HG02571 (cell line): ENCODE data around the gene SYNGAP1.
A peak's percentile ranks its signal among the peaks of the same experiment; 100 is the strongest.
"Not testable (repeated sequence)": the region's sequence is repeated elsewhere in the genome, so short reads cannot be mapped to it uniquely, and the experiment has no call there.

ENCODE experiments used
- ATAC-seq: cut with Tn5 transposase; IDR thresholded peaks from one replicate; pipeline ENCODE4 v1.9.1; 2021; ENCODE audit warnings: mild to moderate bottlenecking, moderate library complexity; ENCODE audit not compliant: unreplicated experiment

Gene SYNGAP1

DNA sequence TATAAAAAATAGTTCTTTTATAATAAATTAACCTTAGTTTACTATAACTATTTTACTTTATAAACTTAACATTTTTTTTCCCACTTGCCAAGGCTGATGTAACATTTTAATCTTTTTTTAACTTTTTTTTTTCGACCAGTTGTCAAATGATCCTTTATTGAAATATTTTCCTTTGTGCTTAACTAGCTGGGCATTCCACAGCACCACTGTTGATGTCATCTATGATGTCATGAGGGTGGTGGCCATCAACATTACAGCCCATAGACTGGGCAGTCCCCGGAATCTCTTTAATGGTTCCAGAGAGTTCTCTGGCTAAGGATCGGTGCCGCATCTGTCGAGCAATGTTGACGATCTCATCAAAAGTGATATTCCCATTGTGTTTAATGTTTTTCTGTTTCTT lies 20.0 kb upstream of the SYNGAP1 start:
- ATAC-seq: not testable (repeated sequence)

- ATAC-seq: no peak
These were observed 15.0 kb upstream of the SYNGAP1 start for GRCh38 chr6:33404884-33405283.

- no peak for ATAC-seq
These were observed 14.4 kb upstream of the SYNGAP1 start for GRCh38 chr6:33405386-33405940.

DNA sequence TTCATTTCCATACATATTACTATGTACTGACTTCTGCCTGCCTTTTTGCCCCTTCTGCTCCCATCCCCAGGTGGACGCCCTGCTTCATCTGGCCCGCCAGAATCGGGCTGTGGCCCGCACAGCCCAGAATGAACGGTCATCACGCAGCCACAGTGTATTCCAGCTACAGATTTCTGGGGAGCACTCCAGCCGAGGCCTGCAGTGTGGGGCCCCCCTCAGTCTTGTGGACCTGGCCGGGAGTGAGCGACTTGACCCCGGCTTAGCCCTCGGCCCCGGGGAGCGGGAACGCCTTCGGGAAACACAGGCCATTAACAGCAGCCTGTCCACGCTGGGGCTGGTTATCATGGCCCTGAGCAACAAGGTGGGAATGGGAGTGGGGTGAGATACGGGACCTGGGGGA lies 13.7 kb upstream of the SYNGAP1 start:
- no peak for ATAC-seq

DNA sequence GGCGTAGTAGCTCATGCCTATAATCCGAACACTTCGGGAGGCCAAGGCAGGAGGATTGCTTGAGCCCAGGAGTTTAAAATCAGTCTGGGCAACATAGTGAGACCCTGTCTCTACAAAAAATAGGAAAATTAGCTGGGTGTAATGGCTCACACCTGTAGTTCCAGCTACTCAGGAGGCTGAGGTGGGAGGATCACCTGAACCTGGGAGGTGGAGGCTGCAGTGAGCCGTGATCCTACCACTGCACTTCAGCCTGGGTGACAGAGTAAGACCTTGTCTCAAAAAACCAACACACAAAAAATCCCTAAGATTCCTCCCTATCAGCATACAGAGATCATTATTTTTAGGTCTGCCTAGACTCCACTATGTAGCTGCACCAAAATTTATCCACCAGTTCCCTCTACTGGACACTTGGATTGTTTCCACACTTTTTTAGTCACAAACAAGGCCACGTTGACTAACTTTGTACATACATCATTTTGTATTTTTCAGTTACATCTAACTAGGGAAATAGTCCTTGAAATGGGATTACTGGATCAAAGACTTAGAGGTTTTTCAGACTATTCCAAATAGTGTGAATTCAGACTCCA lies 12.6 kb upstream of the SYNGAP1 start:
- ATAC-seq: no peak

- peak; percentile 85 for ATAC-seq
These were observed 9.7 kb upstream of the SYNGAP1 start for GRCh38 chr6:33410050-33410710.

DNA sequence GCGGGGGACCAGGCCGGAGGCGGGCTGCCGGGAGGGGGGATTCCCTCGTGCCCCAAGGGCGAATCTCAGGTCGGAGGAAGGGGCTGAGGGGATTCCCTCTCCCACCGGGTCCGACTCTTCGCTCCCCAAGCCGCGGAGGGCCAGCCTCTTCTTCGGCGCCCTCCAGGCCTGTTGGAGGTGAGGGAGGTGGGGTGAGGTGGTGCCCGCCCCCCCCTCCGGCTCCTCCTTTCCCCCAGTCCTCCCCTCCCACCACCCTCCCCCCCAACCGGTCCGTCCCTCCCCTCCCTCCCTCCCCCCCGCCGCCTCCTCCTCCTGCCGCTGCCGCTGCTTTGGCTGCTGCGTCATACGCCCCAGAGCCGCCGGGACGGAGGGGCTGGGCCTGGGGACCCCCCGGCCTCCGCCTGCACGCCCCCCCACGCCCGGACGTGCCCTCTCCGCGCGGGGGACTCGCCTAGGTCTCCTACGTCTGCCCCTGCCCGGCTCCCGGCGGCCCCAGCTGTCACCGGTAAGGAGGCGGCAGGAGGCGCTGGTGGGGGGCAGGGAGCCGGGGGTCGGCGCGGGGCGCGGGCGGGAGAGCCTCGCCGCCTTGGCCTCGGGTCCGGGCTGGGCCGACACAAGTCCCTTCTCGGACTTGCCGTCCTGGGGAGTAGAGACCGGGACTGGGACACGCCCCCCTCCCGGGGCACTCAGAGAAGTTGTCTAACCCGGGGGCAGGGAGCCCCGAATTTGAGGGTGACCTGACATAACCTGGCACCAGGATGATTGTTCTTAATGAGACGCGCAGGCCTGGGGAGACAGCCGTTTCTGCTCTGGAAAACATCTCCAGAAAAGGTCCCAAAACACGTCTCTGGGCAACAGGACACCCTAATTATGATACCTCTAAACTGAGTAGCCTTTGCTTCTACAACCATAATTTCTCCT lies 8.9 kb upstream of the SYNGAP1 start, which contains the start of gene PHF1:
Gene PHF1, plus strand, starts transcription at position 304 of the 921 bp plus-strand sequence. CDS start 1,250 bp downstream, outside the sequence.
- ATAC-seq: peak; percentile 27

- ATAC-seq: no peak
These were observed 8.2 kb upstream of the SYNGAP1 start for GRCh38 chr6:33411632-33412005.

DNA sequence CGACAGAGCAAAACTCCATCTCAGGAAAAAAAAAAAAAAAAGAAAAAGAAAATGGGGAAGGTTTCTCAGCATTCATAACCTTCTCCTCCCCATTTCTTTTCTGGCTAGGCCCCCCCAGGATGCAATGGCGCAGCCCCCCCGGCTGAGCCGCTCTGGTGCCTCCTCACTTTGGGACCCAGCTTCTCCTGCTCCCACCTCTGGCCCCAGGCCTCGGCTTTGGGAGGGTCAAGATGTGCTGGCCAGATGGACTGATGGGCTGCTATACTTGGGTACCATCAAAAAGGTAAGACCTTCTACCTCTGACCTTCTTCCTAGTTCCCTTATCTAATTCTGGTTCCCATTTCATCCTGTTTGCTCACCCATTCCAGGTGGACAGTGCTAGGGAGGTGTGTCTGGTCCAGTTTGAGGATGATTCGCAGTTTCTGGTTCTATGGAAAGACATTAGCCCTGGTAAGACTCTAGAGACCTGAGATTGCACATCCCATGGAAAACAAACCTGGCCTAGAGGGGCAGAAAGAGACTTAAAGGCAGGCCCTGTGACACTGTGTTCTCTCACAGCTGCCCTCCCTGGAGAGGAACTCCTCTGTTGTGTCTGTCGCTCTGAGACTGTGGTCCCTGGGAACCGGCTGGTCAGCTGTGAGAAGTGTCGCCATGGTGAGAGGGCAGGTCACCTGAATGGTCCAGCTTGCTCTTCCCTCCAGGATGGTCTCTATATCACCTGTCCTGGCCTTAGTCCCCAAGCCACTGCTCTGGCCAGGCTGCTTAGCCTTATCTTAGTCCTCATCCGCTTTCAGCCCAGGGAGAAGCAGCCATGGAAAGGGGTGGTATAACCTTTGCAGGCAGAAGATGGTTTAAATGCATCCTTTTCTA lies 7.5 kb upstream of the SYNGAP1 start:
- no peak for ATAC-seq

- ATAC-seq: no peak
These were observed 6.4 kb upstream of the SYNGAP1 start for GRCh38 chr6:33413241-33414120.

GRCh38 chr6:33414592-33415271 lies 5.1 kb upstream of the SYNGAP1 start:
- no peak for ATAC-seq

- ATAC-seq: no peak
These were observed 4.0 kb upstream of the SYNGAP1 start for GRCh38 chr6:33415831-33416230.

DNA sequence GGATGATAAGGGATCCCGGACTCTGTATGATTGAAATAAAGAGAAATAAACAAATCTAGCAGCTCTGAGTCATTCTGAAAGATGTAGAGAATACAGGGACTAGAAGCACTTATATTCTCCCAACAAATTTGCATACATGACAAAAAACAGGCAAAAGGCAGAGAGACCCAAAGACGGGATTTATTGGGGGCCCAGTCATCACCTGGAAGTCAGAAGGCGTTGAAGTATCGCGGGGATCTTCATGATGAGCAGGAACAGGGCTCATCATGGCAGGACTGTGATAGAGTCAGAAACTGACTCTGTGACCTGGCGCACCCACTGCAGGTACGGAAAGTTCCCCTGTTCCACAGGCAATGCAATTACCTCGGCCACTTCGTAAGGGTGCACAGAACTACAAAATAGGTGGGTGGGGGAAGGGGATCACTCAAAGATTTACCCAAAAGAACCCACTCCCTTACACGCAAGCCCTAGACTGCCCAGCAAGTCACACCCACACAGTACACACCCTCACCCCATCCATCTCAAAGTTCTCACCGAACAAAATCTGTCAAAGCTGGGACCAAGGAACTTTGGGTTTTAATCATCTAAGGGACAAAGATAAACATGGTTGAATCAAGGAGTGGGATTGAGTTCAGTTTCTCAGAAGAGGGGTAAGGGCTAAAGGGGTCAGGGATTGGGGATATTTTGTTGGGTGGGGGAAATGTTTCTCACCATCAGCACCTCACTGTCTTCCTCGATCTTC lies 3.3 kb upstream of the SYNGAP1 start:
- ATAC-seq: no peak

DNA sequence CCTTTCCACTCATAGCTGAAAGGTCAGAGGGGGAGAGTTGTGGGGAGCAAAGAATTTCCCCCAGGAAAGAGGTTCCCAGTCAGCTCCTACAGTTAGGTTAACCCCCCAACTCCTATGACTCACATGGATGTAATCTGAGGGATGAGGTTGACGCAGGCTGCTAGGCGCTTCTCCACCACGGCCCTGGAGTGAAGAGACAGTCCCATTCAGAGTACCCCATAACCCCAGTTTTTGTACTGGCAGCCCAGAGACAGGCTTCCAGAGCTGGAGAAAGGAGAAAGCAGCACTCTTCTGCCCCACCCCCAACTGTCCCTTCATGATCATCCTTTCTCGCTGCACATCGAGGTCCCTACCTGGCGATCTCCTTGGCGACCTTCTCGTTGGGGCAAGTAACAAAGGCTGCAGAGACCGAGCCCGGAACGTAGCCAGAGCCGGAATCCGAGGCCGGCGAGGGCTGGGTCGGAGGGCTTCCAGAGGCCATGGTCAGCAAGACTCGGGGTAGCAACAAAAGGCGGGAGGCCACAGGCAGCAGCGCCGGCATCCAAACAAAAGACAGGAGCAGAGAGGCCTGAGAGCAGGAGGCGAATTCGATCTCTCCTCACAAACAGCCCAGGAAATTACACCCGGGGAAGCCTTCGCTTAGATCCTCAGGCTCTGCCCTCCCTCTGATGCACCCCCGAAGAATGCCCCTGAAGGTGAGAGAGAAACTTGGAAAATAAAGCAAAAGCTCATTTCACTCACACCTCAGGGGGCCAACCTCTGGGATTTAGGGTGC lies 2.5 kb upstream of the SYNGAP1 start:
- ATAC-seq: no peak

DNA sequence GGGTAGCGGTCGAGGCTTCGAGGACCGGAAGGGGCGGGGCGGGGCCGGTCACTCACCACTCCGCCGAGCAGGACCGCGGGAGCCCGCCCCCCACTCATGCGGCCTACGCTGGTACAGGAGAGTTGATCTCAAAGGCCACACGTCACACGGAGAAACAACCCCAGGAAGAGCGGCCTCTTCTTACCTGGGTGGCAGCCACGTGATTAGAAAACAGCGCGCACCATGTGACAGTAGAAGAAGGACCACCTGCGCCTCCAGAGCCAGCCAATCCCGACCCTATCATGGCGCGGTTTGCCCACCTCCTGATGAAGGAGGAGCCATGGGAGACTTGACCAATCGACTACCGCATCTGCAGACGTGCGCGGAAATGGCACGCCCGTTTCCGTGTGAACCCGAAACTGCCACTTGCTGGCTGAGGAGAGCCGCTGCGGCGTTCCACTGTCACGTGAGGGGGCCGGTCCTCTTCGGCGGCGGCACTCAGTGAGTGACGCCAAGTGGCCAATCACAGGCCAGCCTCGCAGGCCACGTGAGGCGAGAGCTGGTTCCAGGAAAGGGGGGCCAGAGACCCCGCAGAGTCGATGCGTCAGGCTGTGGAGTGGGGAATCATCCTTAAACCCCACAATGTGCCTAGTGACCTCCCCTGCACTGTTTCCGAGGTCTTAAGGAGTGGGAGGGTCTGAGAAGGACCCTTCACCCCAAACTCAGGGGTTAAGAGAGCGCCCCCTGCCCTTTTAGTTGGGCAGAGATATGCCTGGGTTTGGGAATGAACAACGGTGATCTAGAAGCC lies 1.8 kb upstream of the SYNGAP1 start, which contains the start of gene CUTA:
Gene CUTA, minus strand, starts transcription at position 205 of the 787 bp plus-strand sequence. Its CDS starts 107 bp downstream, at position 98.
- peak; percentile 83 for ATAC-seq

- ATAC-seq: no peak
These were observed 1.1 kb upstream of the SYNGAP1 start for GRCh38 chr6:33418690-33419291.
